Coronary artery (tissue), 2 donors: Measurements from ENCODE around the gene TUBB.

Experiments
- DNase-seq: peaks from one replicate; pipeline ENCODE4 v3.0.0-alpha.2; 2017; ENCODE audit warnings: low spot score
- H3K27ac ChIP-seq, 2 donors: fragments of 200-600 bp; sonication (generic); one replicate each; pipeline ENCODE4 v1.5.1; 2016 to 2019
- H3K4me3 ChIP-seq: fragments of 200-600 bp; sonication (generic); 2 replicates; pipeline ENCODE4 v1.5.1; 2016; ENCODE audit warnings: mild to moderate bottlenecking, moderate library complexity
- TF ChIP-seq, protein P1 (sequence below): fragments of 200-600 bp; sonication (generic); IDR thresholded peaks from one replicate; pipeline ENCODE4 v1.5.1; 2019; ENCODE audit warnings: antibody characterized with exemption

The TUBB gene

DNA sequence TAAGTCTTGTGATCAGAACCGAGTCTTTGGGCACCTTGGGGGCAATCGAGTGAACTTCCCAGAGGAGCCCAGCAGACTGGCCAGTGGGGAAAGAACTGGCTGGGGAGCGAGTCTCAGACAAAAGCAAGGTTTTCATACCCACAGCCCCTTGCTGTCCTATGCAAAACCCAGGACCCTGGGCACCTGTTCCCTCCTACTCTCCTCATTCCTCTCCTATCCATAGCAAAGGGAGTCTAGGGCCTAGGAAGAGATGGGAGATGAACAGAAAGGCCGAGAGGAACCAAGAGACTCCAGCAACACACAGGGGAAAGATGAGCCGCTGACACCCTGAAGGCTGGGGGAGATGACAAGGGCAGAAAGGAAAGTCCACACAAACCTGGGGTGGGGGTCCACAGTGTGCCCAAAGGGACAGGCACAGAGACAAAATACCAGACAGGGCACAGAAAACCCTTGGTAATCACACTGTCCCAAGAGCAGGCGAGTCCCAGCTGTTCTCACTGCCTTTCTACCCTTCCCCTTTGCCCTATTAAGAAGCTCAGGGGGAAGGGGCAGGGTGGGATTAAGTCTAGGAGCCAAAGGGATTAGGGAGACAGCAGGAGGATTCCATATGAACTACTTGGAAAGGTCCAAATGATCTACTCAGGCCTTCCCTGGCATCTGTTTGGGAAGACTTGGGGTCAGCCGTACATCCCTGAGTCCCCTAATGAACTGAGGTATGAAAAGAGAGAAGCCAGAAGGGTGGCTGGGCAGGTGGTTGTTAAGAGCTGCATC lies 40.2 kb upstream of the TUBB start:
- no peak for DNase-seq
- peak overlapping the region; percentile 91 for H3K4me3 ChIP-seq
- TF ChIP-seq, protein P1, sequence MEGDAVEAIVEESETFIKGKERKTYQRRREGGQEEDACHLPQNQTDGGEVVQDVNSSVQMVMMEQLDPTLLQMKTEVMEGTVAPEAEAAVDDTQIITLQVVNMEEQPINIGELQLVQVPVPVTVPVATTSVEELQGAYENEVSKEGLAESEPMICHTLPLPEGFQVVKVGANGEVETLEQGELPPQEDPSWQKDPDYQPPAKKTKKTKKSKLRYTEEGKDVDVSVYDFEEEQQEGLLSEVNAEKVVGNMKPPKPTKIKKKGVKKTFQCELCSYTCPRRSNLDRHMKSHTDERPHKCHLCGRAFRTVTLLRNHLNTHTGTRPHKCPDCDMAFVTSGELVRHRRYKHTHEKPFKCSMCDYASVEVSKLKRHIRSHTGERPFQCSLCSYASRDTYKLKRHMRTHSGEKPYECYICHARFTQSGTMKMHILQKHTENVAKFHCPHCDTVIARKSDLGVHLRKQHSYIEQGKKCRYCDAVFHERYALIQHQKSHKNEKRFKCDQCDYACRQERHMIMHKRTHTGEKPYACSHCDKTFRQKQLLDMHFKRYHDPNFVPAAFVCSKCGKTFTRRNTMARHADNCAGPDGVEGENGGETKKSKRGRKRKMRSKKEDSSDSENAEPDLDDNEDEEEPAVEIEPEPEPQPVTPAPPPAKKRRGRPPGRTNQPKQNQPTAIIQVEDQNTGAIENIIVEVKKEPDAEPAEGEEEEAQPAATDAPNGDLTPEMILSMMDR, result no peak
- H3K27ac ChIP-seq, result peak overlapping the region; percentile 76 to 95

DNA sequence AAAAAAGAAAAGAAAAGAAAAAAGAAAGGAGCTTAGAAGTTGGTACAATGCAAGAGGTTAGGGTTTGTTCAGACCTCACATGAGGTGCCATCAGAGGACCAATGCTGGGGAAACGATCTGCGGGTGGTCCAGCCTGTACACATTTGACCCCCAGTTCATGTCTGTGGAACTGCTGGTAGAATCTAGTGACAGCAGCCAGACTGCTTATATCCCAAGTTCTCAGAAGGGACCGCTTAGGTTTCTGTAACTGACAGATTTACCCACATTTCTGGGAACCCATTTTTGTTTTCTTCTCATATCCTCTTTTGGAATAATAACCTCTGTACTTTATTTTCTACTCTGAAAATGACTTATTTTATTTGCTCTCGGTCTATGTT lies 38.4 kb upstream of the TUBB start:
- Histone ChIP-seq H3K27ac (peak overlapping the region; percentile 95 to 100), H3K4me3 (peak overlapping the region; percentile 91)
- DNase-seq, result no peak
- TF ChIP-seq, protein P1, result no peak

DNA sequence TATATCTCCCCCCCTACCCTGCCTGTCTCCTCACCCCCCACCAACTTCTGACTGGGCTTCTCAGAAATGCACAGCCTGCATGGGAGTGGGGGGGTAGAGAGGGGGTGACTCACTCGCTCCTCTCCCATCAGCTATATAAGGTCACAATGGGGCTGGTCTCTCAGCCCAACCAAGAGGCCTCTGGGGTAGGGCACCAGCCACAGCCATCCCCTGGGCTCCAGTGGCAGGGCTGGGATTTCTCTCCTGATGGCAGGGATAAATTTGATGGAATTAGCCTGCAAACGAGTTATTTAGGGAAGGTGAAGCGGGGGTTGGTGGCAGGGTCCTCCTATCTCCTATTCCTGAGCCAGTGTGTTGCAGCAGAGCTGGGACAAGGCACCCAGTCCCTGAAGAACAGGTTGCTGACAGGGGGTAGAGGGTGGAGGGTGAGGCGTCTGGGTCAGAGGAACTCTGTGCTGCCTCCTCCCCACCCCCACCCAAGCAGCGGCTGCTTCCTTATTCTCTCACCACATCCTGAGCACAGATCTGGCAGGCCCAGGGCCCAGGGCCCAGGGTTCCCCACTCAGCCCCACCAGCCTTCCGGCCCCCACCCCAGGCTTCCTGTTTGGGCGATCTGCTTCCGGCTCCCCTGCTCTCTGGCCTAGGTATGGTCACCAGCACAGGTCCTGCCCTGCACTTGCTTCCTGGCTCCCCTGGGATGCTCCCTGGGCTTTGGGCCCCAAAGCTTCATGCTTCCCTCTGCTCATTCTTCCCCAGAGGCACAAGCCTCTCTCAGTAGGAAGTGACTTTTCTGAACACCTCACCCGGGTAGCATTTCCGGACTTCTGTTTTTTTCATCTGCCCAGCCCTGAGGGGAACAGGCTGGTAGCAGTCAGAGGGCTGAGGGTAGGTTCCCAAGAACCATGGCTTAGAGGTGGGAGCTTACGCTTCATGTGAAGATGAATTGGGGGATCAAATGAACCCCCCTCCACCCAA lies 37.7 kb upstream of the TUBB start:
- DNase-seq, result peak; percentile 93
- TF ChIP-seq, protein P1, result no peak
- peak overlapping the region; percentile 95 to 100 for H3K27ac ChIP-seq

DNA sequence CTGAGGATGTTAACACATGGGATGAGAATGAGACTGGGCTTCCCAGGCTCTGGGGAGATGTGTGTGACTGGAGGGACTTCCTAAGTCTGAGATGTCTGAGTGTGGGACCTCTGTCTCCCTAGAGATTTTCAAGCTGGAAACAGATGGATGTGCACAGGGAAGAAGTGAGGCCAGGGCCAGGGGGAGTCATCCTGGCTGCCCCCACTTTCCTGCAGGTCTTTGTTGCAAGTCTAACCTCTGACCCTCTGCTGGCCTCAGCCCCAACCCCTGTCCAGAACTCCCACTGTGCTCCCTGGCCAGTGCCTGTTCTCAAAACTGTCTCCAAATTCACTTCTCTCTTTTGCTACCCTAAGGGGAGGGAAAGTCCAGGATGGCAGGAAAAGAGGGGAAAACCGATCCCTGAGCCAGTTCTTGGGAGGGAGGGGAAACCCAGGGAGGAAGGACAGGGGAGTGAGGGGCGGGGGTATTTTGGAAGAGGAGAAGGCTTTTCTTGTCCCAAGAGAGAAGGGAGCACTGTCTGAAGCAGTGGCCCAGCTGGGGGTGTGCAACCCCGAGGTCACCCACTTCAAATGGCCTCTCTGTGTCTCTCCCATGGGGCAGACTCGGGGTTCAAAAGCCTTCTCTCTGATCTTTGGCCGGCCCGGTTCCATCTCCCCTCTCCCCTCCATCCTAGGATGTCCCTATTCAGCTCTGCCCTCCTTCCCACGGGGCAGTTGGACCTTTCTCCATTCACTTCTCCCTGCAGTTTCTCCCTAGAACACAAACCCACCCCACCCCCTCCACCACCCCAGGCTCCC lies 36.8 kb upstream of the TUBB start:
- no peak for DNase-seq
- peak overlapping the region; percentile 91 for H3K4me3 ChIP-seq
- TF ChIP-seq, protein P1, result no peak
- peak overlapping the region; percentile 95 to 100 for H3K27ac ChIP-seq

More for the DNA sequence above, 37.7 kb upstream of the TUBB start:
- peak overlapping the region; percentile 91 for H3K4me3 ChIP-seq

DNA sequence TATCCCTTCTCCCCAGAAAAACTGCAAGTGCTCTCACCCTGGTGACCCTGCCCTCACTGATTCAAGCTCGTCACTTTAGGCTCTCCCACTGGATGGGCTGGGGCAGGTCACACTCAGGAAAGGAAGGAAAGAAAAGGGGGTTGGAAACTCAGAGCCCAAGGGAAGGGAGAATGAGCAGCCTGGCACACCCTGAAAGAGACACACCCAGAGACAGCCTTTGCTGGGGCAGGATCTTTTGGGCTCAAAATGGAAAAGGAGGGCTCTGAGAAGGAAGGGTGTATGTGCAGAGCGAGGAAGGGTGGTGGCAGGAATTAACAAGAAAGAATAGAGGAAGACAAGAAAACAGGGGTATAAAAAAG lies 36.2 kb upstream of the TUBB start:
- Histone ChIP-seq H3K27ac (peak overlapping the region; percentile 95 to 100), H3K4me3 (peak overlapping the region; percentile 91)
- TF ChIP-seq, protein P1, result no peak
- no peak for DNase-seq

DNA sequence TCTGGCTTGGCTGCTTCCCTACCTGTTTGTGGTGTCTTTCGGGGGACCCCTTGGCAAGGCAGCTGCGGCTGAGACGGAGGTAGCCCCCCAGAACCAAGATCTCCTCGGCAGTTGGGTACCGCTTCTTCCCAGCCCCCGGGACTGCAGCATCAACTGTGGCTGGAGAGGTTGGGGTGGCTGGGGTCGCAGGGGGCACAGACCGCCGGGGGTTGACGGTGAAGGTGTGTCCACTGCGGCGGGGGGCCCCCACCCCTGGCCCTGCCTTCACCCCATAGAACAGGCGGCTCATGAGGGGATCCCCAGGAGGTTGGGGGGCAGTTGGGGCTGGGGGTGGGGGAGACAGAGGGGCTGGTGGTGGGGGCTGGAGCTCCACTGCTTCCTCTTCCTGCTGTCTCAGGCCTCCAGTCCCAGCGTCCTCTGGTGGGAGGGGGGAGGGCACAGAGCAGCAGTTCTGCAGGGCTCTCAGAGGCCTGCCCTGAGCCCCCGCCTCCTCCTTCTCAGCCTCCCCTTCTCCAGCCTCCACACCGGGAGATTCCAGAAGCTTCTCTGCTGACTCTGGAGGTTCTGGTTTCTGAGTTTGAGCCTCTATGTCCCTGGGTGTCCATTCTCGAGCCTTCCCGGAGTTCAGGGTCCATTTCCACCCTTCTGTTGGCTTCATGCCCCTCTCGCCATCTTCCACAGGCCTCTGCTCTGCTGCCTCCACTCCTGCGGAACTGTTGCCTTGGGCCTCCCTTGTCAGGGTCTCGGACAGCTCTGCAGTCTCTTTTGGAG lies 35.6 kb upstream of the TUBB start:
- TF ChIP-seq, protein P1, result no peak
- no peak for DNase-seq
- peak overlapping the region; percentile 91 for H3K4me3 ChIP-seq
- peak overlapping the region; percentile 95 to 100 for H3K27ac ChIP-seq
